Raji (cell line): ENCODE results near the gene KCNA10.

Source experiments
- POLR2A ChIP-seq: IDR thresholded peaks from 2 replicates; pipeline ENCODE4 v1.6.1; 2011; ENCODE audit warnings: low read depth, low read length, control low read depth; ENCODE audit not compliant: insufficient read depth

Gene KCNA10

GRCh38 chr1:110544753-110545152 lies 25.8 kb upstream of the KCNA10 start:
- no peak for TF ChIP-seq POLR2A

- no peak for TF ChIP-seq POLR2A
Measured at GRCh38 chr1:110542725-110543124, 23.8 kb upstream of the KCNA10 start.

GRCh38 chr1:110541906-110542395 lies 23.0 kb upstream of the KCNA10 start:
- no peak for TF ChIP-seq POLR2A

GRCh38 chr1:110540891-110541685 lies 22.1 kb upstream of the KCNA10 start:
- TF ChIP-seq POLR2A, result no peak

GRCh38 chr1:110538921-110539320 lies 19.9 kb upstream of the KCNA10 start:
- TF ChIP-seq POLR2A, result no peak

GRCh38 chr1:110538075-110538474 lies 19.1 kb upstream of the KCNA10 start:
- TF ChIP-seq POLR2A, result no peak

- TF ChIP-seq POLR2A, result no peak
Measured at GRCh38 chr1:110535985-110536384, 17.0 kb upstream of the KCNA10 start.

GRCh38 chr1:110533230-110533629 lies 14.3 kb upstream of the KCNA10 start:
- no peak for TF ChIP-seq POLR2A

GRCh38 chr1:110529011-110529410 lies 10.0 kb upstream of the KCNA10 start:
- no peak for TF ChIP-seq POLR2A

GRCh38 chr1:110526201-110526780 lies 7.3 kb upstream of the KCNA10 start:
- no peak for TF ChIP-seq POLR2A

GRCh38 chr1:110525249-110525595 lies 6.2 kb upstream of the KCNA10 start:
- no peak for TF ChIP-seq POLR2A

- TF ChIP-seq POLR2A, result no peak
Measured at GRCh38 chr1:110524311-110525248, 5.6 kb upstream of the KCNA10 start.

- TF ChIP-seq POLR2A, result no peak
Measured at GRCh38 chr1:110523011-110523410, 4.0 kb upstream of the KCNA10 start.

- no peak for TF ChIP-seq POLR2A
Measured at GRCh38 chr1:110522560-110522959, 3.6 kb upstream of the KCNA10 start.

- TF ChIP-seq POLR2A, result no peak
Measured at GRCh38 chr1:110520827-110521226, 1.9 kb upstream of the KCNA10 start.

GRCh38 chr1:110515891-110516290 lies 3.1 kb downstream of the KCNA10 start:
- TF ChIP-seq POLR2A, result no peak

GRCh38 chr1:110515041-110515440 lies 3.9 kb downstream of the KCNA10 start:
- no peak for TF ChIP-seq POLR2A
